Loucy (cell line): Measurements from ENCODE around the gene CHRM2.

Source experiments
- EZH2phosphoT487 ChIP-seq: fragments of 200-600 bp; IDR thresholded peaks from 2 replicates; pipeline ENCODE4 v1.6.1; 2018; ENCODE audit warnings: antibody characterized with exemption, mild to moderate bottlenecking, moderate library complexity, borderline replicate concordance
- TF ChIP-seq, protein P1 (sequence below): fragments of 200-600 bp; sonication (generic); conservative IDR thresholded peaks from 2 replicates; pipeline ENCODE4 v1.5.1; 2014; ENCODE audit warnings: mild to moderate bottlenecking, antibody characterized with exemption, low read length

DNA sequence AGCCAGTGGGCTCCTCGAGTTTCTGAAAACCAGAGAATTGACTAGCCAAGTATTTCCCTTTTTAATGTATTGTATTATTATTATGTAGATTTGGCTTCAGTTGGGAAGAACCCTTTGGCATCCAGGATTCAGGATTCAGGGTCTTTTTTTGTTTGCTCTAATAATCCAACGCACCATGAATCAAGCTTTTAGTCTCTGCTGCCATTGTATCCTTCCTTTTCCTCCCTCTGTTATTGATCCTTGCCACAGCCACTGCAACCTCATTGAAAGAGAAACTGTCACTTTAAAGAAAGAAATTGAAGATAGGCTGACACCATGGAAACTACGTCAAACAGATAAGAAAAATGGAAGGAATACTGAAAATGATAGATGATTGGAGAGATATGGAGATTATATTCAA lies 150.0 kb downstream of the CHRM2 start:
- TF ChIP-seq, protein P1, sequence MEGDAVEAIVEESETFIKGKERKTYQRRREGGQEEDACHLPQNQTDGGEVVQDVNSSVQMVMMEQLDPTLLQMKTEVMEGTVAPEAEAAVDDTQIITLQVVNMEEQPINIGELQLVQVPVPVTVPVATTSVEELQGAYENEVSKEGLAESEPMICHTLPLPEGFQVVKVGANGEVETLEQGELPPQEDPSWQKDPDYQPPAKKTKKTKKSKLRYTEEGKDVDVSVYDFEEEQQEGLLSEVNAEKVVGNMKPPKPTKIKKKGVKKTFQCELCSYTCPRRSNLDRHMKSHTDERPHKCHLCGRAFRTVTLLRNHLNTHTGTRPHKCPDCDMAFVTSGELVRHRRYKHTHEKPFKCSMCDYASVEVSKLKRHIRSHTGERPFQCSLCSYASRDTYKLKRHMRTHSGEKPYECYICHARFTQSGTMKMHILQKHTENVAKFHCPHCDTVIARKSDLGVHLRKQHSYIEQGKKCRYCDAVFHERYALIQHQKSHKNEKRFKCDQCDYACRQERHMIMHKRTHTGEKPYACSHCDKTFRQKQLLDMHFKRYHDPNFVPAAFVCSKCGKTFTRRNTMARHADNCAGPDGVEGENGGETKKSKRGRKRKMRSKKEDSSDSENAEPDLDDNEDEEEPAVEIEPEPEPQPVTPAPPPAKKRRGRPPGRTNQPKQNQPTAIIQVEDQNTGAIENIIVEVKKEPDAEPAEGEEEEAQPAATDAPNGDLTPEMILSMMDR = no peak
- TF ChIP-seq EZH2phosphoT487 = no peak
